OCI-LY7 (cell line): ENCODE measurements around the gene CREB3L1.

ENCODE experiments used
- CTCF ChIP-seq: fragments of 200-600 bp; sonication (generic); conservative IDR thresholded peaks from 2 replicates; pipeline ENCODE4 v1.5.1; 2014; ENCODE audit warnings: mild to moderate bottlenecking, antibody characterized with exemption, low read length, moderate library complexity, mixed read lengths
- EZH2phosphoT487 ChIP-seq: fragments of 200-600 bp; sonication (generic); IDR thresholded peaks from 2 replicates; pipeline ENCODE4 v1.6.1; 2018; ENCODE audit warnings: low read depth, borderline replicate concordance, mild to moderate bottlenecking, mixed run types, antibody characterized with exemption, low read length, moderate library complexity, mixed read lengths

GRCh38 chr11:46251954-46252353, 25.5 kb upstream of the CREB3L1 start:
- TF ChIP-seq CTCF: no peak
- no peak for TF ChIP-seq EZH2phosphoT487
